Esophagus muscularis mucosa (tissue), 4 donors: Measurements from ENCODE around the gene PRLR. TPM values are rescaled to one million over a fixed set of nuclear protein-coding genes. Genes with fewer than 3 reads are reported as not detected.
A peak's percentile ranks its signal among the peaks of the same experiment; 100 is the strongest.

ENCODE experiments used
- DNase-seq: peaks from one replicate; pipeline ENCODE4 v3.0.0-alpha.2; 2017; ENCODE audit errors: extremely low spot score
- H3K27ac ChIP-seq, 4 donors: fragments of 200-600 bp; sonication (generic); replicated peaks in 1 of 4; 1 replicate in 3 of 4; 2 replicates in 1 of 4; pipeline ENCODE4 v1.5.1; 2016 to 2019; ENCODE audit warnings: mild to moderate bottlenecking in 1 of 4
- H3K27me3 ChIP-seq, 4 donors: fragments of 200-600 bp; sonication (generic); one replicate each; pipeline versions ENCODE4 v1.5.1 to v1.6.0; 2016 to 2019
- H3K36me3 ChIP-seq, 4 donors: fragments of 200-600 bp; sonication (generic); one replicate each; pipeline ENCODE4 v1.5.1; 2016 to 2019
- H3K4me1 ChIP-seq, 4 donors: fragments of 200-600 bp; sonication (generic); one replicate each; pipeline ENCODE4 v1.5.1; 2016 to 2019
- H3K4me3 ChIP-seq, 4 donors: fragments of 200-600 bp; sonication (generic); 1 replicate in 2 of 4; 2 replicates in 2 of 4; pipeline ENCODE4 v1.5.1; 2016 to 2019; ENCODE audit warnings: mild to moderate bottlenecking in 4 of 4, moderate library complexity in 1 of 4
- H3K9me3 ChIP-seq, 4 donors: fragments of 200-600 bp; sonication (generic); 1 replicate in 3 of 4; 2 replicates in 1 of 4; pipeline ENCODE4 v1.5.1; 2016 to 2019
- EP300 ChIP-seq: sonication (generic); formaldehyde crosslinking; IDR thresholded peaks from one replicate; pipeline ENCODE4 v1.6.1; 2017; ENCODE audit warnings: antibody characterized with exemption
- POLR2A ChIP-seq: fragments of 450-650 bp; IDR thresholded peaks from one replicate; pipeline ENCODE4 v1.6.1; 2017; ENCODE audit warnings: antibody characterized with exemption, moderate library complexity, mild to moderate bottlenecking, low read depth
- POLR2AphosphoS5 ChIP-seq, 2 donors: sonication (generic); formaldehyde crosslinking; IDR thresholded peaks; one replicate each; pipeline ENCODE4 v1.6.1; 2017; ENCODE audit warnings: antibody characterized with exemption in 2 of 2
- WGBS: methylation state at CpG from one replicate; pipeline ENCODE4 v1.1.5; 2018; 5-methylcytosine and 5-hydroxymethylcytosine counted together
- intact Hi-C: fragments of 100-400 bp; cut with DNase I; formaldehyde crosslinking; loops from one replicate; pipeline ENCODE4 v1.15.1; 2023
- total RNA-seq, 4 donors: library from RNA; depleted of rRNA; stranded (reverse); fragments of >200 nt; gene quantifications; one replicate each; pipeline versions ENCODE4 v1.1.0 to v1.2.1, GENCODE V29; 2016
- TF ChIP-seq, protein P1 (sequence below), 3 experiments: fragments of 200-600 bp in 2 of 3; fragments of 450-650 bp in 1 of 3; sonication (generic) in 2 of 3; IDR thresholded peaks; one replicate each; pipeline ENCODE4 v1.5.1; 2017 to 2019; ENCODE audit warnings: antibody characterized with exemption in 3 of 3, mild to moderate bottlenecking in 2 of 3, moderate library complexity in 1 of 3

PRLR gene
- total RNA-seq, 4 donors from 2014 or later: 0.66 to 1.7 (median 0.79) TPM

- no peak for DNase-seq
- 79% methylated on average over 5 of the region's 5 CpGs for WGBS
- no peaks in the 10 kb centered on the region for H3K9me3 ChIP-seq
- H3K4me3 ChIP-seq: no peak overlapping the region
- no peak for TF ChIP-seq POLR2A
- no peak for TF ChIP-seq EP300
- TF ChIP-seq, protein P1, sequence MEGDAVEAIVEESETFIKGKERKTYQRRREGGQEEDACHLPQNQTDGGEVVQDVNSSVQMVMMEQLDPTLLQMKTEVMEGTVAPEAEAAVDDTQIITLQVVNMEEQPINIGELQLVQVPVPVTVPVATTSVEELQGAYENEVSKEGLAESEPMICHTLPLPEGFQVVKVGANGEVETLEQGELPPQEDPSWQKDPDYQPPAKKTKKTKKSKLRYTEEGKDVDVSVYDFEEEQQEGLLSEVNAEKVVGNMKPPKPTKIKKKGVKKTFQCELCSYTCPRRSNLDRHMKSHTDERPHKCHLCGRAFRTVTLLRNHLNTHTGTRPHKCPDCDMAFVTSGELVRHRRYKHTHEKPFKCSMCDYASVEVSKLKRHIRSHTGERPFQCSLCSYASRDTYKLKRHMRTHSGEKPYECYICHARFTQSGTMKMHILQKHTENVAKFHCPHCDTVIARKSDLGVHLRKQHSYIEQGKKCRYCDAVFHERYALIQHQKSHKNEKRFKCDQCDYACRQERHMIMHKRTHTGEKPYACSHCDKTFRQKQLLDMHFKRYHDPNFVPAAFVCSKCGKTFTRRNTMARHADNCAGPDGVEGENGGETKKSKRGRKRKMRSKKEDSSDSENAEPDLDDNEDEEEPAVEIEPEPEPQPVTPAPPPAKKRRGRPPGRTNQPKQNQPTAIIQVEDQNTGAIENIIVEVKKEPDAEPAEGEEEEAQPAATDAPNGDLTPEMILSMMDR (IDR thresholded peaks at IDR 0.05): no peak
- no peak for TF ChIP-seq POLR2AphosphoS5 (IDR thresholded peaks at IDR 0.05)
- H3K27me3 ChIP-seq: peaks cover 0 to 51% (median 19%) of the 10 kb centered on the region in 4 donors
- intact Hi-C loops: no loop called here
- H3K27ac ChIP-seq: no peak overlapping the region
- H3K4me1 ChIP-seq: peaks cover 13 to 18% (median 18%) of the 10 kb centered on the region in 4 donors
- H3K36me3 ChIP-seq: no peaks in the 10 kb centered on the region
Measured at GRCh38 chr5:35232124-35232523, 1.8 kb upstream of the PRLR start.

GRCh38 chr5:35229076-35230037 is 930 bp downstream of the PRLR start:
- TF ChIP-seq POLR2AphosphoS5 (IDR thresholded peaks at IDR 0.05) (no peak), POLR2A (no peak), EP300 (no peak)
- TF ChIP-seq, protein P1 (IDR thresholded peaks at IDR 0.05): no peak
- Histone ChIP-seq H3K36me3 (no peaks in the 10 kb centered on the region), H3K27me3 (peaks cover 0 to 71% (median 19%) of the 10 kb centered on the region in 4 donors), H3K27ac (no peak overlapping the region), H3K4me3 (peak overlapping the region; percentile 46 to 61 (median 49)), H3K4me1 (peaks cover 13 to 18% (median 18%) of the 10 kb centered on the region in 4 donors), H3K9me3 (no peaks in the 10 kb centered on the region)
- WGBS: 8% methylated on average over 30 of the region's 30 CpGs
- intact Hi-C loops: no loop called here
- no peak for DNase-seq

- Histone ChIP-seq H3K36me3 (no peaks in the 10 kb centered on the region), H3K4me3 (no peak overlapping the region), H3K9me3 (no peaks in the 10 kb centered on the region), H3K4me1 (peaks cover 13 to 18% (median 18%) of the 10 kb centered on the region in 4 donors), H3K27me3 (peaks cover 0 to 71% (median 19%) of the 10 kb centered on the region in 4 donors), H3K27ac (no peak overlapping the region)
- no peak for DNase-seq
- WGBS: 100% methylated on average over 1 of the region's 2 CpGs
- intact Hi-C loops: no loop called here
- no peak for TF ChIP-seq POLR2A
- TF ChIP-seq, protein P1 (IDR thresholded peaks at IDR 0.05): no peak
- TF ChIP-seq EP300: no peak
- no peak for TF ChIP-seq POLR2AphosphoS5 (IDR thresholded peaks at IDR 0.05)
Measured at GRCh38 chr5:35228310-35228709, 2.0 kb downstream of the PRLR start.

DNA sequence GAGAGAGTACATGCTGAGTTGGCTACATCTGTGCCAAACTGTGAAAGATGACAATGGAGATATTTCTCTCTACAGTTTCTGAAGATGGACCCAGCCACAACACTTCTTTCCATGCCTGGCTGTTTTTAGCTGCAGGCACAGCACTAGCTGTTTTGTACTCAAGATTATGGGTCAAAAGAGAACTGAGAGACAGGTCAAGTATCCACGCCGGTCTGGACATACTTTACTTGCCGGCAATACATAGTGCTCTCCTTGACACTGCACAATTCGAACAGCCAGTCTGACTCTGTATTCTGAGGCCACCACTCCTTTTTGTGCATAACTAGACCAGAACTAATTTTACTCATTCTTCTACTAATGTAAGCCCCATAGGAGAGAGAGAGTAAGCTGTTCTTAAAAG is 2.6 kb downstream of the PRLR start:
- peaks cover 13 to 18% (median 18%) of the 10 kb centered on the region in 4 donors for H3K4me1 ChIP-seq
- intact Hi-C loops: no loop called here
- peaks cover 0 to 69% (median 19%) of the 10 kb centered on the region in 4 donors for H3K27me3 ChIP-seq
- no peak for TF ChIP-seq POLR2AphosphoS5 (IDR thresholded peaks at IDR 0.05)
- H3K9me3 ChIP-seq: no peaks in the 10 kb centered on the region
- no peaks in the 10 kb centered on the region for H3K36me3 ChIP-seq
- DNase-seq: no peak
- H3K27ac ChIP-seq: no peak overlapping the region
- WGBS: 81% methylated on average over 4 of the region's 4 CpGs
- no peak overlapping the region for H3K4me3 ChIP-seq

GRCh38 chr5:35223787-35224395 is 6.4 kb downstream of the PRLR start:
- intact Hi-C loops: no loop called here
- Histone ChIP-seq H3K27me3 (peaks cover 0 to 38% (median 4%) of the 10 kb centered on the region in 4 donors), H3K4me3 (no peak overlapping the region), H3K9me3 (no peaks in the 10 kb centered on the region), H3K4me1 (no peaks in the 10 kb centered on the region), H3K36me3 (no peaks in the 10 kb centered on the region), H3K27ac (no peak overlapping the region)
- DNase-seq: no peak
- TF ChIP-seq, protein P1 (IDR thresholded peaks at IDR 0.05): no peak
- TF ChIP-seq EP300 (no peak), POLR2AphosphoS5 (IDR thresholded peaks at IDR 0.05) (no peak), POLR2A (no peak)
- WGBS: 62% methylated on average over 7 of the region's 7 CpGs
